HG02588 (cell line): Measurements from ENCODE around the gene PCGF6.

Experiments used
- ATAC-seq: cut with Tn5 transposase; IDR thresholded peaks from one replicate; pipeline ENCODE4 v1.9.1; 2021; ENCODE audit warnings: mild to moderate bottlenecking, moderate library complexity; ENCODE audit not compliant: unreplicated experiment

Gene PCGF6

DNA sequence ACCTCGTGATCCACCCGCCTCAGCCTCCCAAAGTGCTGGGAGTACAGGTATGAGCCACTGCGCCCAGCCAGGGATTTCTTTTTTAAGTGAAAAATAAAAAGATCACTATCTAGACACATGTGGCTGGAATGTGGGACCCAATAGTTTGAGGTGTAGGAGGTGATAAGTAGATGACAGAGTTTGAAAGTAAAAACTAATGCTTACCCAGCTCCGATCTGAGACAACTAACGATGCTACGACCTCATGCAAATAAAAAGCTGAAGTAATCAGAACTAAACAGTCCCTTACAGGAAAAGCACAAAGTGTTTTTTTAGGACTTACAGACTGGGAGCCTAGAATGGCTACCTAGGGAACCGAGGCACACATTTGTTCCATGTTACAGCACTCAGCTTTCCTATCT lies 23.0 kb downstream of the PCGF6 start:
- ATAC-seq = no peak

- no peak for ATAC-seq
Measured at GRCh38 chr10:103316087-103316486, 34.9 kb downstream of the PCGF6 start.

DNA sequence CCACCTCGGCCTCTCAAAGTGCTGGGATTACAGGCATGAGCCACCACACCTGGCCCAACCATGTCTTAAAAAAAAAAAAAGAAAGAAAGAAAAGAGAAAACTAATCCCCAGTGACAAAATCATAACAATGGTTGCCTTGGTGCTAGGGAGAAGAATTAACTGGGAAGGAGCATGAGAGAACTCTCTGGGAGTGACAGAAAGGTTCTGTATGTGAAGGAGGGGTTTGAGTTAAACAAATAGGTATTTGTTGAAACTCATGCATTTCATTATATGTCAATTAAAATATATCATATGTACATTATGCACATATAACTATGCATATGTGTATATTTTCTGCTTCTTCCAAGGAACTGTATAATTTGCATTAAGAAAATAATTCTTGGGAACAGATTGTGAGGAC lies 40.7 kb downstream of the PCGF6 start:
- no peak for ATAC-seq

- ATAC-seq = no peak
Measured at GRCh38 chr10:103307594-103307993, 43.3 kb downstream of the PCGF6 start.

GRCh38 chr10:103295374-103296015 lies 55.4 kb downstream of the PCGF6 start:
- no peak for ATAC-seq

DNA sequence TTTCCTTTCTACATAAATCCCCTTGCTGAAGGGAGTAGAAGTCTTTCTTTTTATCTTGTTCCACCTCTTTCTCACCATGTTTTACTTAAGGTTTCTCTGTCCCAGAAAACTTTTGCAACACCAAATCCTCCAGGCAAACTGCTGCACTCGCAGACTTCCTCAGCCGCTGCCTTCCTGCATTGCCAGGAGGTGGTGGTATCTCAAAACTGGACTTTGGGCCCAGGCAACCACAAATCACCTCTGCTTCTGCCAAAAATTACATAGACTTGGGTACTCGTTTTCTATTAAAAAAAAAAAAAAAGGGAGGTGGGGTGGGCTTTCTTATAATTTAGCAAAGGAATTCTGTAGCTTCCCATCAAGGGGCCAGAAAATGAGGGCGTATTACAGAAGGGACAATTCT lies 59.4 kb downstream of the PCGF6 start:
- no peak for ATAC-seq

DNA sequence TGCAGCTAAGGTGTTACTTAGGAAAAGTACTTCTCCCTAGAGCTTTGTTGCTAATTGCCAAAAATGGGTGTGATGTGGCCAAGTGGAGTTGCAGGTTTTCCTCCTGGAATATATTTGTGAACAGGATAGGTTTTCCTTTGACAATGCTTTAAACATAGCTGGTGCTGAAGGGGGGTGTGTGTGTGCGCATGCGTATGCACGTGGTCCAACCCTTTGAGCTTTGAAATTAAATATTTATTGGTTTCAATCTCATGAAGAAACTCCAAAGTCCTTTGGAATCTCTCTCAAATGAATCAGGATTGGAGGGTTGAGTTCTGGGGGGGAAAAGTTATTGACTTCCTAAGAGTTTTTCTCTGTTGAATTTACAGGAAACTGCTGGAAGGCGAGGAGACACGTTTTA lies 62.9 kb downstream of the PCGF6 start:
- ATAC-seq = no peak

GRCh38 chr10:103284170-103284569 lies 66.8 kb downstream of the PCGF6 start:
- ATAC-seq = no peak

- no peak for ATAC-seq
Measured at GRCh38 chr10:103282961-103283360, 68.0 kb downstream of the PCGF6 start.

DNA sequence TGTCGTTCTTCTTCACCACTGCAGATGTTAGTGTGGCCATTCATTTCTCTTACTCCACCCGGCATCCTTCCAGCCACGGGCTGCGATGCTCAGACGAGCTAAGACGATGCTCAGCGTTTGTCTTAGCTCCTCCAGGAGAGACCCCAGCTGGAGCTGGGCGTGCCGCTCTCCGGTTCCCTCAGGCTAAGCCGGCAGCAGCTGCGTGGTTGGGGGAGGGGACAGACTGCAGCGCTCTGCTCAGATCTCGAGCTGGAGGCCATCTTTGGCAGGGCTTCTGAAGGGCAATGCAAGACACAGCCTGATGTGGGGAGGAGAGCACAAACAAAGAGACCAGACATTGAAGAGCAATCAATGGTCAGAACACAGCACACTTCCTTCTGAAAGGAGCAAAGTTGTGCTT lies 69.2 kb downstream of the PCGF6 start:
- no peak for ATAC-seq

DNA sequence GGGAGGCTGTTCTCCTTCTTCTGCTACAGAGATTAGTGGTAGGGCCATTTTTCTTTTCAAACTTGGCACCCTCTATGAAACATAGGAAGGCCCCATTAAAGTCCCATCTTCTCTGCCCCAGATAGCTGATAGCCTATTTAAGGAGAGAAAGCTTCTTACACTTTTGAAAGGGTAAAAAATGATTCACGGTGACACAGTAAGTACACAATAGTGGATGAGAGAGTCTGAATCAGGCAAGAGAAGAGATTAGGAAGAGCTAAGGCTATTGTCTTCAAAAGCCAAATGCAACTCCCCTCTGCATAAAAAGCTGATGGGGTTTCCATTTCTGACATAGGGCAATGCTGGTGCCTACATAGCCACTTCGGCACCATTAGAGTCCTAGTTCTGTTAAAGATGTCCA lies 70.4 kb downstream of the PCGF6 start:
- no peak for ATAC-seq

DNA sequence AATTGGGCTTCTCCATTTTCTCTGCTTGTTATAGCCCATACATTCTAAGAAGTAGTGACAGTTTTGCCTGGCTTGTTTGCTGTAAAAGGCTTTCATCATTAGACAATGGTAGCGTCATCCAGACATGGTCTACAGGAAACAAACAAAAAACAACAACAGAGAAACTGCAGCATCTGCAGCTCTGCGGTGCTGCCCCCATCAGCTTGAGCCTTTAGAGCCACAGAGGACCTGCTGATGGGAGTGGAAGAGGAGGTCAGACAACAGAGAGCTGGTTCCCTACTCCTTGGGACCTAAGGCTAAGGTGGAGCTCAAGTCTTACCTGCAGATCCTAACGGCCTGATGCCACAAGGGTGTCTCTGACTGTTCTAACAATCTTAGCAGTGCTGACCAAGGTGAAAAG lies 70.9 kb downstream of the PCGF6 start:
- no peak for ATAC-seq

- no peak for ATAC-seq
Measured at GRCh38 chr10:103278862-103279298, 72.1 kb downstream of the PCGF6 start.

DNA sequence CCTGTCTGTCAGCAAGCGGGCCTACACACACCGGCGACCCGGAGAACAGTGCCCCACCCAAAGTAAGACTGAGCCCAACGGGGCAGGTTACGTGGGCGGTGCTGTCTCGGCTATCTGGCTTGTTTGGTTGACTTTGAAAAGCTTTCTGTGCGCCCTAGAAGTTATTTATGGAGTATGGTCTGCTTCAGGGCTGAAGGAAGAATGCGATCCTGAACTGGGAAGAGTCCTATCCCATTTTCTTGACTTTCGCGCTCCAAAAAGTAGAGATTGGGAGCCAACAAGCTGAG lies 72.5 kb downstream of the PCGF6 start:
- no peak for ATAC-seq

- no peak for ATAC-seq
Measured at GRCh38 chr10:103277713-103278536, 73.0 kb downstream of the PCGF6 start.

DNA sequence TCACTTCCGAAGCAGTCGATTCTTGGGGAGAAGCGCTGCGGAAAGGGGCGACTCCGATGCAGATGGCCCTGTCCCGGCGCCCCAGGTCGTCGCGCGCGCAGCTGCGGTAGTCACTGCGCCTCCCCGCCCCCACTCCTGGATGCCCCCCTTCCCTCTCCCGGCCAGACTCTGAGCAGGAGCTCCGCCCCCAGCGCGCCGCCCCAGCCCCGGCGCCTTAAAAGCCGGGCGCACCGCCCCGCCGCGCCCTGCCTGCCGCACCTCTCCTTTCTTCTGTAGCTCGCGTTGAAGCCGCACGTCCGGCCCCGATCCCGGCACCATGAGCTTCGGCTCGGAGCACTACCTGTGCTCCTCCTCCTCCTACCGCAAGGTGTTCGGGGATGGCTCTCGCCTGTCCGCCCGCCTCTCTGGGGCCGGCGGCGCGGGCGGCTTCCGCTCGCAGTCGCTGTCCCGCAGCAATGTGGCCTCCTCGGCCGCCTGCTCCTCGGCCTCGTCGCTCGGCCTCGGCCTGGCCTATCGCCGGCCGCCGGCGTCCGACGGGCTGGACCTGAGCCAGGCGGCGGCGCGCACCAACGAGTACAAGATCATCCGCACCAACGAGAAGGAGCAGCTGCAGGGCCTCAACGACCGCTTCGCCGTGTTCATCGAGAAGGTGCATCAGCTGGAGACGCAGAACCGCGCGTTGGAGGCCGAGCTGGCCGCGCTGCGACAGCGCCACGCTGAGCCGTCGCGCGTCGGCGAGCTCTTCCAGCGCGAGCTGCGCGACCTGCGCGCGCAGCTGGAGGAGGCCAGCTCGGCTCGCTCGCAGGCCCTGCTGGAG lies 73.8 kb downstream of the PCGF6 start, which contains the start of gene INA:
TSS of gene INA (plus strand) at position 243 of the 817 bp plus-strand sequence. CDS start at position 317, 74 bp downstream.
- no peak for ATAC-seq

- ATAC-seq = no peak
Measured at GRCh38 chr10:103276251-103276895, 74.6 kb downstream of the PCGF6 start.

DNA sequence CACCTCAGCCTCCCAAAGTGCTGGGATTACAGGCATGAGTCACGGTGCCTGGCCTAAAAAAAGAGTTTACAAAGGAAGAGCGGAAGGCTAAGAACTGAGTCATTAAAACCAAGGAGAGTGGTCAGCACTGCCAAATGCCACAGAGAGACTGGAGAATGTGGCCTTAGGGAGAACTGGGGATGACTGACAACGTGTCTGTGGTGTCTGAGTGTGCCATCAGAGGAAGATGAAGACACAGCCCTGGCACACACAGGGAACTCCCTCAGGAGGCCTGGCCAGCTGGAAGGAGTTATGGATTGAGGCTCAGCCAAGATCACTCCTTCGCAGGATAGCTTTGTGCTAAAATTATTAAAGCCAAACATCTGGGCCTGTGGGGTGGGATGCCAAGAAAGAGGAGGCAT lies 77.9 kb downstream of the PCGF6 start:
- no peak for ATAC-seq

- no peak for ATAC-seq
Measured at GRCh38 chr10:103265717-103266329, 85.1 kb downstream of the PCGF6 start.

DNA sequence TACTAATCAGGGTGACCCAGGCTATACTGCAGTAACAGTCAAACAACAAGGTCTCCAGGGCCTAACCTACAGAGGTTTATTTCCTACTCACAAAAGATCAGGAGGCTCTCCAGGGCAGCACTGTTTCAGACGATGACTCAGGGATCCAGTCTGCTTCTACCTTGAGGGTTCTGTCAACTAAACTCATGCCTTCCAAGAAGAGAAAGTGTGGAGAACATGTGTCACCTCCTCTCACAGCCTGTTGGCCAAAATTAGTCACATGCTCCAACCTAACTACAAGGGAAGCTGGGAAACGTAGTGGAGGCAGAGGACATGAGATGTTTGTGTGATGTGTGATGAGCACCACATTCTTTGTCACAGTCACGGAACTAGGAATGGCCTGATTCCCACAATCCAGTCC lies 88.7 kb downstream of the PCGF6 start:
- ATAC-seq = no peak

DNA sequence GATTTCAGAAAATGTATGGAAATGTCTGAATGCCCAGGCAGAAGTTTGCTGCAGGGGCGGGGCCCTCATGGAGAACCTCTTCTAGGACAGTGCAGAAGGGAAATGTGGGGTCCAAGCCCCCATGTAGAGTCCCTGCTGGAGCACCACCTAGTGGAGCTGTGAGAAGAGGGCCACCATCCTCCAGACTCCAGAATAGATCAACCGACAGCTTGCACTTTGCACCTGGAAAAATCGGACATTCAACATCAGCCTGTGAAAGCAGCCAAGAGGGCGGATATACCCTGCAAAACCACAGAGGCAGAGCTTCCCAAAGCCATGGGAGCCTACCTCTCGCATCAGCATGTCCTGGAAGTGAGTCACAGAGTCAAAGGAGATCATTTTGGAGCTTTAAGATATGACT lies 91.0 kb downstream of the PCGF6 start:
- ATAC-seq = no peak
